Anterior cingulate cortex (tissue), 58 donors: ENCODE measurements around the gene TYSND1.
A peak's percentile ranks its signal among the peaks of the same experiment; 100 is the strongest.
"Not testable (repeated sequence)": the region's sequence is repeated elsewhere in the genome, so short reads cannot be mapped to it uniquely, and the experiment has no call there.

Source experiments
- DNase-seq, 58 donors: peaks; one replicate each; lab custom pipeline; 2025; lab: John Stamatoyannopoulos, UW

TYSND1 gene

DNA sequence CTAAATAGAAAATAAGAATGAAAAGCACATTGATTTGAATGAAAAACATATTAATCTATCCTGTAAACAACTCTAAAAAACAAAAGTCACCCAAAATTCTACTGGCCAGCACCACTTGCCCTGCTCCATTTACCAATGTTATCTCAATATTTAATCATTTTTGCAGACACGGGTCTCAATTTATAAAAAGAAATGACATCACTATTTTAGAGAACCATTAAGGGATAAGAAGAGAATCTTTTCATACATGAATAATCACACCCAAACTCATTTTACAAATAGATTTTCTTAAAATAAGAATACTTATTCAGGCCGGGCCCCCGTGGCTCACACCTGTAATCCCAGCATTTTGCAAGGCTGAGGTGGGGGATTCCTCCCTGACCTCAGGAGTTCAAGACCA, 19.9 kb upstream of the TYSND1 start:
- no peak for DNase-seq

DNA sequence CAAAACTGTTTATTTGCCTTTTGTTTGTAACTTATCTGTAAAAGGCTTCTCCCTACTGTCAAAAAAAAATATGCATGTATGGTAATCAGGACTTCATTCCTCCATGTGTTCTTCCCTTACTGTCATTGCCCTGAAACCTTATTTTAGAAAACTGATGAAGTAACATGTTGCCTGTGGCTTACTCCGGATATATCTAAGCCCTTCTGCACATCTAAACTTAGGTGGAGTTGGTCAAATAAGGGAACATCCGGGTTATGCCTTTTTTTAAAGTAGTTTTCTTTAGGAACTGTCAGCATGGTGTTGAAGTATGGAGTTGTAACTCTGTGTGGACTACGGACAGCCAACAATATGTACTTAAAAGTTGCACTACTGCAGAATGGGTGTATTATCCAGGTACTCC, 17.7 kb upstream of the TYSND1 start:
- no peak for DNase-seq

DNA sequence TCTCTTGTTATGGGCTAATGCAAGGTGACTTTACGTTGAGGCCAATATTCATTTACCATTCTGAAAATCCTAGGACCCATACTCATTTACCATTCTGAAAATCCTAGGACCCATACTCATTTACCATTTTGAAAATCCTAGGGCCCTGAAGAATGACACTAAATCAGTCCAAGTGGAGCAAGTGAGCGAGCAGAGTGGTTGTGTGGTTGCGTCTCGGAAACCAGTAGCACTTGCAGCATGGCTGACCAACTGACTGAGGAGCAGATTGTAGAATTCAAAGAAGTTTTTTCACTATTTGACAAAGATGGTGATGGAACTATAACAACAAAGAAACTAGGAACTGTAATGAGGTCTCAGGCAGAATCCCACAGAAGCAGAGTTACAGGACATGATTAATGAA, 16.9 kb upstream of the TYSND1 start:
- DNase-seq: no peak

DNA sequence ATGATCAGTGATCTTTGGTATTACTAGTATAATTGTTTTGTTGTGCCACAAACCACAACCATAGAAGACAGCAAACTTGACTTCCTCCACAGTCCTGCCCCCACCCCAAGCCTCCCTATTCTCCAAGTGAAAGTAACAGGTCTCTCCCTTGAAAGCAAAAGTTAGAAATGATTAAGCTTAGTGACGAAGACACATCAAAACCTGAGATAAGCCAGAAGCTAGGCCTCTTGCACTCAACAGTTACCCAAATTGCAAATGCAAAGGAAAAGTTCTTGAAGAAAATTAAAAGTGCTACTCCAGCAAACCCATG, 16.3 kb upstream of the TYSND1 start:
- no peak for DNase-seq

DNA sequence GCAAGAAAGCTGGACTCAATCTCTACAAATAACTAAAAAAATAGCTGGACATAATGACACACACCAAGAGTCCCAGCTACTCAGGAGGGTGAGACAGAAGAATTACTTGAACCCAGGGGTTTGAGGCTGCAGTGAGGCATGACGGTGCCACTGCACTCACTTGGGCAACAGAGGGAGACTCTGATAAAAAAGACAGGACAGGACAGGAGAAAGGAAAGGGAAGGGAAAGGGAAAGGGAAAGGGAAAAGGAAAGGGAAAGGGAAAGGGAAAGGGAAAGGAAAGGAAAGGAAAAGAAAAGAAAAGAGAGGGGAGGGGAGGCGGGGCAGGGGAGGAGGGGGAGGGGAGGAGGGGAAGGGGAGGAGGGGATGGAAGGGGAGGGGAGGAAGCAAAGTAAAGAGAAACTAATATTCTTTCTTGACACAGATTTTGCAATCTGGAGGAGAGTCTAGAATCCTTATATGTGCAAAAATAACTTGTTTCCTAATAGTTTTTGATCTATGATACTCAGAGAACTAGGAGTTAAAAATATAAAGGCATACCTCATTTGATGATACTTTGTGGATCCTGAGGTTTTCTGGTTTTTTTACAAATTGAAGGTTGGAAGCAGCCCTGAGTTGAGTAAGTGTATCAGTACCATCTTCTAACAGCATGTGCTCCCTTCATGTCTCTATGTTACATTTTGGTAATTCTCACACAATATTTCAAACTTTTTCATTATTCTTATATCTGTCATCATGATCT, 15.8 kb upstream of the TYSND1 start:
- DNase-seq: no peak

DNA sequence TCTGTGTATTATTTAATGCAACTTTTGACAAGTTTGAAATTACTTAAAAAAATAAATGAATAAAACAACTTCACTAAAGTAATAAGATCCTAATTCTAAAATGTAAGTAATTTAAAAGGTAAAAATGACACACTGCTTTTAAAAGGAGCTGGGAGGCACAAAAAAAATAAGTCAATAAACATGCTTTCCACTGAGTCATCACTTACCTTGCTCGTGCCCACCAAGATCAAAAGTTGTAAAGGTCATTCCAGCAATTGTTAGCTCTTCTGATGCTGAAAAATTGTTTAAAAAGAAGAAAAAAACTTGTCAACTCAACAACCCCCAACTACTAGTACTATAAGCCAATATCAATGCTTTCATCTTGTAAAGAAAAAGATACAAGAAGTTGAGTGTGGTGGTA, 14.3 kb upstream of the TYSND1 start:
- no peak for DNase-seq

DNA sequence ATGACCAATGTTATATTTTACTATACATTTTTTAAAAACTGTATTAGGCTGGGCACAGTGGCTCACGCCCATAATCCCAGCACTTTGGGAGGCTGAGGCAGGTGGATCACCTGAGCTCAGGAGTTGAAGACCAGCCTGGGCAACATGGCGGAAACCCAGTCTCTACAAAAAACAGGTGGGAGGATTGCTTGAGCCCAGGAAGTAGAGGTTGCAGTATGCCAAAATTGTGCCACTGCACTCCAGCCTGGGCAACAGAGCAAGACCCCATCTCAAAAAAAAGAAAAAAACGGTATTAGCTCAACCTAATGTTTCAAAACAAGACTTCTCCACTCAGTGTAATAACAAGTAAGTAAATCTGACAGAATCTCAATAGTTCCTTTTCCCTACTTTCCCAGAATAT, 12.9 kb upstream of the TYSND1 start:
- DNase-seq: not testable (repeated sequence)

DNA sequence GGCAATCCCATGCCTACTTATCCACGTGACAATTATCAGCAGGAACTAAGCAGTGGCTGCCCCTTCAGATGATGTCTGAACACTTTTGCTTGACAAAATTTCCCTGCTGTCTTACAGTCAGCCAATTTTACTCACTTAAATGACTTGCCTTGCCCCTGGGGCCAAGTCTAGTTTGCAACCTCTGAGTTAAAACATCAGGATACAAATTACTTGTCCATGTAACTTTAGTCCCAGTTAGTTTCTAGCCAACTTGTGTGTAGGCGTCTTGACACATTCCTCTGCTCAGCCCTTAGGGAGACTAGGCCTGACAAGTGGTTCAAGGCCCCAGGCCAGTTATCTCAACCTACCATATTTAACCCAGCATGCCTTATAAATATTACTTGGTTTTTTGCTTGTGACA, 11.6 kb upstream of the TYSND1 start:
- DNase-seq: no peak

DNA sequence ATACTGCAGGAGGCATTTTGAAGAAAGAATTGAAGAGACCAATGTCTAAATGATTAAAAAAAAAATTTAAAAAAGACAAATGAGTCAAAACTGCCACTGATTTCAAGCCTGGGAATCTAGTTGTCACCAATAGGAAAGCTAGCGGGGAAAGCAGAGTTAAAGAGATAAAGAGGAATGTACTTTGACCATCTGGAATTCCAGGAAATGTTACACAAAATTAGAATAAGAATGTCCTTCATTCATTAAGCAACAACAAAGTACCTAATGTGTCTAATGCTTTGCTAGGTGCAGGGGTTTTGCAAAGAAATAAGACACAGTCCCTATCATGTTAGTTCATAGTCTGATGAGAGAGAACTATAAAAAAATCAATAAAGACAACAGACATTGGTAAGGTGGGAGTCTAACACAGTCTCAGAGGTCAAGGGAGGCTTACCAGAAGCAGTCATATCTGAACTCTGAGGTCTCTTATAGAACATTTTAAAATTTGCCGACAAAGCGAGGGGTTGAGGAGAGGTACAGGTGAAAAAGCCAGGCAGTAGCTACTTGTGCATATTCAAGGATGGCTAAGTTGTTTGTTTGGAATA, 8.8 kb upstream of the TYSND1 start:
- no peak for DNase-seq

DNA sequence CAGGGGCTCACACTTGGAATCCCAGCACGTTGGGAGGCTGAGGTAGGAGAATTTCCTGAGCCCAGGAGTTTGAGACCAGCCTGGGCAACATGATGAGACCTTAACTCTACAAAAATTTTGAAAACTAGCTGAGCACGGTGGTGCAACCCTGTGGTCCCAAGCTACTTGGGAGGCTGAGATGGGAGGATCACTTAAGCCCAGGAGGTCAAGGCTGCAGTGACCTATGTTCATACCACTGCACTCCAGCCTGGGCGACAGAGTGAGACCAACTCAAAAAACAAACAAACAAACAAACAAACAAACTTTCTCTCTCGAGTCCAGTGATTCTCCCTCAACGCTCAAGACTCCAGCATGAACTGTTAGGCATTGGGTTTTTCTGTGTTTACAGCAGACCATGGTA, 2.0 kb upstream of the TYSND1 start:
- DNase-seq: no peak

DNA sequence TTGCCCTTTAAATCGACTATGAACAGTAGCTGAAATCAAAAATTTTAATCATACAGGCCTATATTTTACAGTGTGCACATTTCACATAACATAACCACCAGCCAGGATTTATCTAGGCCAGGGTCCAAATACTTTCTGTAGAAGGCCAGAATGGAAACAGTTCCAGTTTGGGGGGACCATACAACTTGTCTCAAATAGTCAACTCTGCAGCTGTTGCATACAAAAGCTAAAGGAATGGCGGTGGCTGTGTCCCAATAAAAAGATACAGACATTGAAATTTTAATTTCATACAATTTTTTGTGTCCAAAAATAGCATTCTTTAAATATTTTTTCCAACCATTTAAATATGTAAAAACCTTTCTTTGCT, 742 bp upstream of the TYSND1 start:
- DNase-seq: no peak

DNA sequence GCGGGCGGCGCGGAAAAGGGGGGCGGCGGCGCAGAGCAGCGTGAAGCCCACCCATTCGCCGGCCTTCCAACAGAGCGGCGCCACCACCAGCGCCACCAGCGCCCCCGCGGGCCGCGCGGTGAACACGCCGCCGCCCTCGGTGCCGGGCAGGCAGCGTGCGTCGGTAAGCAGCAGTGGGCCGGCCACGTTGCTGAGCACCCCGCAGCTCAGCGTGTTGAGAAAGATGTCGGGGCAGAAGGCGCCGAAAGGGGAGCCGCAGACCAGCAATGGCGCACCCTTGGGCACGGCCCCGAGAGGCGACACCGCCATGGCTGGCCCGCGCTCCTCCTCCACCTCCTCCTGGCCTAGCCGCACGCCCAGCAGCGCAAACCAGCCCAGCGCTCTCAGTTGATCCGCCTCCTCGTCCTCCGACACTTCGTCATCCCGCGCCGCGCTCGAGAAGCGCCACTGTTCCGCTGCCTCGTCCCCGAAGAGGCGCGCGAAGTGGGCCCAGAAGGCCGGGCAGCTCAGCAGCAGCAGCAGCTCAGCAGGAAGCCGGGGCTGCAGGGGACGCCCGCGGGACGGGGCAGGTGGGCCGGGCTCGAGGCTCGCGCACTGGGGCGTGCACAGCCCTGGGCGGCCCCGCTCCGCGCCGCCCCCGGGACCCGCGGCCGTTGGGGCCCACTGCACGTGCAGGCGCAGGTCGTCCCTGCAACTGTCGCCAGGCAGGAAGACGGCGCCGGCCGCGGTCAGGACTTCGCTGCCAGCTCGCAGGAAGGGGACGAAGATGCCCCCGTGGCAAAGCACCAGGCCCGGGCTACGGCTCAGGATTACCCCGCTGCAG, 623 bp downstream of the TYSND1 start:
- DNase-seq: peak in 49 of 58 donors; percentile 22 to 80 (median 61)

DNA sequence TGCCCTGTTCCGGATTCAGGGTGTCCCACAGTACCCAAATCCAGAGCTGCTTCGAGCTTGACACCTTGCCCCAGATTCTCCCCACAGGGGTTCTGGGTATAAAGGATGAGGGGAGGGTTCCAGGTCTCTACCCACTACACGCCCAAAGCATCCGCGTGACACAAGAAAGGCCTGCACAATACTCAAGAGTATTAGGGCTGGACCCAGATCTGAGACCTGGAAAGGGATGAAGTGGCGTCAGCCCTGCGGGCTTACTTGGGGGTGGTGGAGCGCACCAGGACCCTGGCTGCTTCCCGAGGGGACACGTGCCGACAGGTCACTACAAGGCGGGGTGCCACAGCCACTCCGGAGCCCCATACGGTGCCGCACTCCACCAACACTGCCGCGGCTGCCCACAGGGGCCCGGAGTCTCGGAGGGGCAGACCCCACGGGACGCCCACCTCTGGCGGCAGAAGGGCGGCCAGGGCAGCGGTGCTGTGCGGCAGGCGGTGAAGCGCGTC, 1.3 kb downstream of the TYSND1 start:
- DNase-seq: peak in 3 of 58 donors; percentile 18 to 62 (median 22)

DNA sequence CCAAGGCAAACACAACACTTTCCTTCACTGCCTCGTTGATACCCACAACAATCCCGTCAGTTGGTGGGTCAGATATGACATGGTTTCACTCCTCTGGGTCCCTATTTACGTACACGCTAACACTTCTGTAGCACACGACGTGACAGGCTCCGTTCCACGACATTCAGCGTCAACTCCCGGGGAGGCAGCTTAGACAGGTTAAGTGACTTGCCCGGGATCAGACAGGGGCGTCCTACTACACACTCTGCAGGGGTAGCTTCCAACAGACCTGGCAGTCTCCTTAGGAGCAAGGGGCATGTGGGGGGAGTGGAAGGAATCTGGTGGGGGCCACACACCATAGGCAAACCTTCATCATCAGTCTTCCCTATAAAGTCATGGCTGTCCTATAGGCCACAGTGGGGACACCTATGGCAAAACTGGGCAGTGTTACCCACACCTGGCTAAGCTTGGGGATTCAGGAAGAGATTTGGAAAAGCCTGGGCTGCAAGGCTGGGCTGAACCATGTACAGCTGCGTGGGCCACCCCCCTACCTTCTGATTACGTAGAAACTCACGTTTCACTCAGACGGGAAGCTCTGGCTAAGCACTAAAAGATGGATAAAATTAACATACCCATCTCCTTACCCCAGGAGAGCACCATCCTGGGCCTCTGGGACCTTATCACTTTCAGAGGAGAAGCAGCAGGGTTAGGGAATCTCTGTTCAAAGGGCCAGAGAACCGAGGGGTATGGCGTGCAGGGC, 2.0 kb downstream of the TYSND1 start:
- DNase-seq: no peak

DNA sequence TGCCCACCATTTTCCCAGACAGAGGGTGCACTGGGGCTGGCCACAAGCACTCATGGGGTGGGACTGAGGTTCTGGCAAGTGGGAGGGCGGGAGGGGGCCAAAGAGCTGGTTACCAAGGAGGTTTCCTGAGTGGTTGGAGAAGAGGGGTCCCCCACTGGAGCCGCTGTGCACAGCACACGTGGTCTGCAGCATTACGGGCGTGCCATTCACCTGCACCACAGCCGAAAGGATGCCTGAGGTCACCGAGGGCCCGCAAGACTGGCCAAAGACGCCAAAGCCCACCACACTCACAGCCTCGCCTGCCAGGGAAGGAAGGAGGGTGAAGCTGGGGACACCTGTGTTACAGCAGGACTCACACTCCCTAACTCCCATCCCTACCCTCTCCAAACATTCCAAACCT, 3.9 kb downstream of the TYSND1 start:
- DNase-seq: no peak

DNA sequence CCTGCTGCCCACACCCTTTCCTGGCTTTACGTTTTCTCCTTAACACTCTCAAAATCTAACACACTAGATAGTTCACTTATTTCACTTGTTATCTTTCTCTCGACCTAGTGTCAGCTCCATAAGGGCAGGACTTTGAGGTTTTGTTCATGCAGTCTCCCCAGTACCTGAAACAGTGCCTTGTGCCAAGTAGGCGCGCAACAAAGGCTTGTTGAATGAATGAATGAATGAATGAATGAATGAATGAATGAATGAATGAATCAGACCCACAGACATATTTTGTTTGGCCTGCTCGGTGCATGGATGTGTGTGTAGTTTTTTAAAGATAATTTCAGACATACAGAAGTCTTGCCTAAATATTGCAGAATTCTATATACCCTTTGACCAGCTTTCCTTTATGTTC, 6.2 kb downstream of the TYSND1 start:
- DNase-seq: no peak

DNA sequence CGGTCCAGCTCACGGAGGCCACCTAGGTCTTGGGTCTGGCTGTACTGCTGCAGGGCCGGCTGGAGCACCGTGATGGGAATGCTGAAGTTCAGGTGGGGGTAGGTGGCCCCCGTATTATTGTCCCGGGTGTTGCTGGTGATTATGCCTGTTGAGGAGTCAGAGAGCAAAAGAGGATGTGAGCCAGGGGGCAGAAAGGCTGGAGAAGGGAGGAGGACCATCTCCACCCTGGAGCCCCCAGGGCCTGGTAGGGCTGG, 6.6 kb downstream of the TYSND1 start:
- no peak for DNase-seq

DNA sequence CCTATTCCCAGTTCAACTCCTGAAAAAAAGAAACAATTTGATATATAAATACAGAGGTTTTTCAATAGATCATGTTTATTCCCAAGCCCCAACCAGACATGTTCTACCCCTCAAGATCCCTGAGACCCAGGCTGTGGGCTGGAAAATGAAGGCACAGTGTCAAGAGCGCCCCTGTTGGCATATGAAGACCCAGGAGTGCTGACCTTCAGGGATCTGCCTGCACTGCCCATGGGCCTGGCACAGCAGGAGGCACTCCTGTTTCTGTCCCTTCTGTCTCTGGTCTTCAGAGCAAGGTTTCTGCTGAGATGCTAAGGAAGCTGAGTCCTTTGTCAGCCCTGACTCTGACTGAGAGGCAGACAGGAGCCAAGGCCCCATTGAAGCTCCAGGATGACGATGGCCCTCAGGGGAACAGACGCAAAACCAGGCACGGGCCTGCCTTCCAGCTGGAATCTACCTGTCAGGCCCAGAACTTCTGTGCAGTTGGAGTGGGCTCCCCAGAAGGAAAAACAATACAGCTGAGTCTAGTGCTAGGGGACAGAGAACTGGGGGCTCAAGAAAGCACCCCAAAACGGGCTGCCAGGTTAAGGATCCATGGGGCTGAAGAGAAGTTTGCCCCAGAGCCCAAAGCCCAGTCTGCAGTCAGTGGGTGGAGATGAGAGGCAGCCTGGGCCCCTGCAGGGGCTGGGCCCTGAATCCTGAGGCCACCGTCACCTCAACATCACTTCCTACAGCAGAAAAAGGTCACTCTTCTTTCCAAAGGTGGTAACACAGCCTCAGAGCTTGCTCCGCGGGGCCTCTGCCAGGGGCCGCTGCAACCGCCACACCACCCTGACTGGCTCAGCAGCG, 7.1 kb downstream of the TYSND1 start:
- DNase-seq: no peak

DNA sequence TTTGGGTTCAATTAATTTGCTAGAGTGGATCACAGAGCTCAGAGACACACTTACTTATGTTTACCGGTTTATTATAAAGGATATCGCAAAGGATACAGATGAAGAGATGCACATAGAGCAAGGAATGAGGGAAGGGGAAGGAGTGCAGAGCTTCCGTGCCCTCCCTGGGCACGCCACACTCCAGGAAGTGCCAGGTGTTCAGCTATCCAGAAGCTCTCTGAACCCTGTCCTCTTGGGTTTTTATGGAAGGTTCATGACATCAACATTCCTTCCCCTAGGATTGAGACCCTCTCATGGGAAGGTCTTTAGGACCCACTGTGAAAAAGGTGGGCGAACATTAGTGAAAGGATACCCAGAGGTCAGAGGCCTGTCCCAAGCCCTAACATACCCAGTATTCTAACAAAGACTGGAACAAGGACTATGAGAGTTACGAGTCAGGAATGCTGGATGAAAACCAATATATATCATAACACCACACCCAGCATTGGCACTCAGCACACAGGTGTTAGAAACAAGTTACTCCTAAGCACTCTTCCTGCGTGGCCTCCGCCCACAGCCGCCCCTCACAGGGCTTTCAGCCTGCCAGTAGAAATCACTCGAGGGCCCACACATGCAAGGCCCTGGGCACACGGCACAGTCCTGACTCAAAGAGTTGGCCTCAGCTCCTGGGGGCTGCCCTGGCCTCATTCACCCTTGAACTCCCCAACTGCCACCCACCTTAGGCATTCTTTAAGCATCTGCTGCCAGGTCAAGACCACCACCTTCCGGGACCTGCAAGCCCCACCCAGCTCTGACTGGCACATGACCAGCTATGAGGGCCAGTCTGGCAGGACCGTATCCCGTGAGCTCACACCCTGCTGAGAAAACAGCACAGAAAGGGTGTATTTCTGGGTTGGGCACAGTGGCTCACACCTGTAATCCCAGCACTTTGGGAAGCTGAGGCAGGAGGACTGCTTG, 8.3 kb downstream of the TYSND1 start:
- no peak for DNase-seq
